ENCODE data around the gene PUM1. TPM values are rescaled to one million over a fixed set of nuclear protein-coding genes. Genes with fewer than 3 reads are reported as not detected.
"Not testable (repeated sequence)": the region's sequence is repeated elsewhere in the genome, so short reads cannot be mapped to it uniquely, and the experiment has no call there.

Gene PUM1
- total RNA-seq, 1 donor: 61.1 TPM

- TF ChIP-seq CTCF (IDR thresholded peaks at IDR 0.05; ENCODE audit: insufficient read depth, low read length): no peak
- peak; percentile 65 for DNase-seq (ENCODE audit: low read depth)
- H3K4me3 ChIP-seq (ENCODE audit: low read depth, low read length): no peak overlapping the region
These were observed 37.0 kb upstream of the PUM1 start for GRCh38 chr1:31102501-31102950.

- no peak overlapping the region for H3K4me3 ChIP-seq (ENCODE audit: low read depth, low read length)
- DNase-seq (ENCODE audit: low read depth): peak; percentile 69
- TF ChIP-seq CTCF (IDR thresholded peaks at IDR 0.05; ENCODE audit: insufficient read depth, low read length): no peak
These were observed 35.6 kb upstream of the PUM1 start for GRCh38 chr1:31101147-31101502.

GRCh38 chr1:31099293-31100032 is 33.9 kb upstream of the PUM1 start:
- DNase-seq (ENCODE audit: low read depth): no peak

GRCh38 chr1:31095985-31096384 is 30.5 kb upstream of the PUM1 start:
- no peak for TF ChIP-seq CTCF (IDR thresholded peaks at IDR 0.05; ENCODE audit: insufficient read depth, low read length)
- no peak overlapping the region for H3K4me3 ChIP-seq (ENCODE audit: low read depth, low read length)
- DNase-seq (ENCODE audit: low read depth): no peak

More at GRCh38 chr1:31099293-31100032, 33.9 kb upstream of the PUM1 start:
- H3K4me3 ChIP-seq (ENCODE audit: low read depth, low read length): no peak overlapping the region
- no peak for TF ChIP-seq CTCF (IDR thresholded peaks at IDR 0.05; ENCODE audit: insufficient read depth, low read length)

GRCh38 chr1:31095298-31095981 is 29.9 kb upstream of the PUM1 start:
- TF ChIP-seq CTCF (IDR thresholded peaks at IDR 0.05; ENCODE audit: insufficient read depth, low read length): no peak
- DNase-seq (ENCODE audit: low read depth): peak; percentile 88
- no peak overlapping the region for H3K4me3 ChIP-seq (ENCODE audit: low read depth, low read length)

GRCh38 chr1:31088081-31088480 is 22.6 kb upstream of the PUM1 start:
- not testable (repeated sequence) for DNase-seq (ENCODE audit: low read depth); H3K4me3 ChIP-seq (ENCODE audit: low read depth, low read length)

GRCh38 chr1:31084782-31085569 is 19.5 kb upstream of the PUM1 start:
- no peak for TF ChIP-seq CTCF (IDR thresholded peaks at IDR 0.05; ENCODE audit: insufficient read depth, low read length)
- H3K4me3 ChIP-seq (ENCODE audit: low read depth, low read length): no peak overlapping the region
- no peak for DNase-seq (ENCODE audit: low read depth)
